GM23338 (cell line): ENCODE results near the gene TMEM62. TPM values are rescaled to one million over a fixed set of nuclear protein-coding genes. Genes with fewer than 3 reads are reported as not detected.

Experiments
- ATAC-seq: fragments of 200-7000 bp; cut with Tn5 transposase; 3 replicates; pipeline ENCODE4 v1.9.1; 2020
- DNase-seq: peaks from one replicate; pipeline ENCODE4 v3.0.0-alpha.2; 2015; ENCODE audit warnings: low spot score
- H2AFZ ChIP-seq: fragments of 200-600 bp; sonication (generic); 2 replicates; pipeline ENCODE4 v1.8.0; 2016; ENCODE audit warnings: antibody characterized with exemption, mild to moderate bottlenecking, moderate library complexity
- H3F3A ChIP-seq: fragments of 200-600 bp; sonication (generic); replicated peaks from 2 replicates; pipeline ENCODE4 v1.8.0; 2017; ENCODE audit warnings: antibody characterized with exemption, mixed run types, low read depth
- H3K27ac ChIP-seq: fragments of 200-600 bp; sonication (generic); 2 replicates; pipeline ENCODE4 v1.6.1; 2016; ENCODE audit warnings: low read depth
- H3K27me3 ChIP-seq: fragments of 200-600 bp; sonication (generic); 2 replicates; pipeline ENCODE4 v1.8.0; 2016; ENCODE audit warnings: mild to moderate bottlenecking, mixed run types, moderate library complexity; ENCODE audit not compliant: insufficient read depth
- H3K36me3 ChIP-seq: fragments of 200-600 bp; sonication (generic); 2 replicates; pipeline ENCODE4 v1.8.0; 2016; ENCODE audit warnings: mild to moderate bottlenecking; ENCODE audit not compliant: insufficient read depth
- H3K4me1 ChIP-seq: fragments of 200-600 bp; sonication (generic); 2 replicates; pipeline ENCODE4 v1.8.0; 2016; ENCODE audit warnings: mild to moderate bottlenecking, moderate library complexity; ENCODE audit not compliant: insufficient read depth
- H3K4me2 ChIP-seq: fragments of 200-600 bp; sonication (generic); 2 replicates; pipeline ENCODE4 v1.7.1; 2017; ENCODE audit warnings: mixed run types
- H3K4me3 ChIP-seq: fragments of 200-600 bp; sonication (generic); 2 replicates; pipeline ENCODE4 v1.6.1; 2016; ENCODE audit warnings: mixed run types
- H3K79me2 ChIP-seq: fragments of 200-600 bp; sonication (generic); replicated peaks from 2 replicates; pipeline ENCODE4 v1.8.0; 2017; ENCODE audit warnings: mild to moderate bottlenecking; ENCODE audit not compliant: insufficient read depth
- H3K9me2 ChIP-seq: fragments of 200-600 bp; sonication (generic); 2 replicates; pipeline ENCODE4 v1.8.0; 2017; ENCODE audit not compliant: insufficient read depth
- H4K20me1 ChIP-seq: fragments of 200-600 bp; sonication (generic); replicated peaks from 2 replicates; pipeline ENCODE4 v1.8.0; 2017; ENCODE audit warnings: mild to moderate bottlenecking; ENCODE audit not compliant: insufficient read depth
- H3K27ac Mint-ChIP-seq: 2 replicates; pipeline ENCODE4 v1.8.0; 2020; ENCODE audit warnings: inconsistent platforms, mild to moderate bottlenecking, moderate library complexity, mixed read lengths
- H3K27me3 Mint-ChIP-seq: 3 replicates; pipeline ENCODE4 v1.8.0; 2022; ENCODE audit warnings: low read depth, mild to moderate bottlenecking, moderate library complexity, mixed read lengths, inconsistent platforms; ENCODE audit not compliant: insufficient read depth, poor library complexity
- H3K36me3 Mint-ChIP-seq: 3 replicates; pipeline ENCODE4 v1.8.0; 2021; ENCODE audit warnings: low read depth, mild to moderate bottlenecking, inconsistent platforms, moderate library complexity, mixed read lengths
- H3K4me1 Mint-ChIP-seq: 3 replicates; pipeline ENCODE4 v1.8.0; 2020; ENCODE audit warnings: mild to moderate bottlenecking, inconsistent platforms, mixed read lengths
- H3K4me3 Mint-ChIP-seq: 3 replicates; pipeline ENCODE4 v1.8.0; 2021; ENCODE audit warnings: moderate library complexity, mild to moderate bottlenecking, inconsistent platforms, mixed read lengths
- H3K9me3 Mint-ChIP-seq: 3 replicates; pipeline ENCODE4 v1.8.0; 2020; ENCODE audit warnings: moderate library complexity, mild to moderate bottlenecking, inconsistent platforms, mixed read lengths
- CREB1 ChIP-seq: fragments of 250-450 bp; sonication (Bioruptor Pico); IDR thresholded peaks from 2 replicates; pipeline ENCODE4 v1.5.0; 2020; ENCODE audit warnings: low read depth, mild to moderate bottlenecking, moderate library complexity
- CTCF ChIP-seq, 2 experiments: fragments of 200-600 bp in 1 of 2; sonication (generic) in 1 of 2; conservative IDR thresholded peaks; 2 replicates each; pipeline versions ENCODE4 v1.5.1 to v1.6.1; 2016 to 2017; ENCODE audit warnings: antibody characterized with exemption in 2 of 2, low read depth in 2 of 2, mild to moderate bottlenecking in 2 of 2, moderate library complexity in 1 of 2
- EZH2 ChIP-seq: fragments of 200-600 bp; sonication (generic); IDR thresholded peaks from one replicate; pipeline ENCODE4 v1.8.0; 2017; ENCODE audit warnings: antibody characterized with exemption, mild to moderate bottlenecking, low read depth; ENCODE audit not compliant: unreplicated experiment
- EZH2phosphoT487 ChIP-seq: fragments of 200-600 bp; sonication (generic); IDR thresholded peaks from one replicate; pipeline ENCODE4 v1.8.1; 2018; ENCODE audit warnings: antibody characterized with exemption; ENCODE audit not compliant: unreplicated experiment
- JUNB ChIP-seq: IDR thresholded peaks from one replicate; pipeline ENCODE4 v1.6.1; 2016; ENCODE audit warnings: antibody characterized with exemption; ENCODE audit not compliant: unreplicated experiment
- NANOG ChIP-seq: IDR thresholded peaks from 2 replicates; pipeline ENCODE4 v1.6.1; 2016; ENCODE audit warnings: antibody characterized with exemption, borderline replicate concordance
- STAT1 ChIP-seq: IDR thresholded peaks from one replicate; pipeline ENCODE4 v1.6.1; 2016; ENCODE audit warnings: antibody characterized with exemption; ENCODE audit not compliant: unreplicated experiment
- ZNF114 ChIP-seq: fragments of 250-450 bp; sonication (Bioruptor Pico); IDR thresholded peaks from 2 replicates; pipeline ENCODE4 v1.5.0; 2020; ENCODE audit warnings: mild to moderate bottlenecking, moderate library complexity
- ZNF331 ChIP-seq: fragments of 250-450 bp; sonication (Bioruptor Pico); IDR thresholded peaks from 2 replicates; pipeline ENCODE4 v1.5.0; 2020; ENCODE audit warnings: low read depth, mild to moderate bottlenecking, moderate library complexity
- polyA plus RNA-seq: library from polyadenylated mRNA; unstranded; fragments of >200 nt; fragmentation: Nextera tagmentation; extraction: Ambion mirVana; gene quantifications from 2 replicates; pipeline ENCODE4 v1.2.1, GENCODE V29; 2016
- total RNA-seq: library from RNA; depleted of rRNA; stranded (reverse); fragments of >200 nt; shearing (Covaris generic); gene quantifications from 2 replicates; pipeline ENCODE4 v1.2.3, GENCODE V29; 2014
- TF ChIP-seq, protein P1 (sequence below): IDR thresholded peaks from 2 replicates; pipeline ENCODE4 v1.6.1; 2016; ENCODE audit warnings: antibody characterized with exemption
- TF ChIP-seq, protein P2 (sequence below): fragments of 250-450 bp; sonication (Bioruptor Pico); IDR thresholded peaks from 2 replicates; pipeline ENCODE4 v1.5.0; 2020; ENCODE audit warnings: mild to moderate bottlenecking, moderate library complexity
- TF ChIP-seq, protein P3 (sequence below): IDR thresholded peaks from one replicate; pipeline ENCODE4 v1.6.1; 2018; ENCODE audit warnings: antibody characterized with exemption; ENCODE audit not compliant: unreplicated experiment

The TMEM62 gene
- total and polyA plus RNA-seq, 2 experiments from 2014 or later, result 3.4 to 14.3 TPM

DNA sequence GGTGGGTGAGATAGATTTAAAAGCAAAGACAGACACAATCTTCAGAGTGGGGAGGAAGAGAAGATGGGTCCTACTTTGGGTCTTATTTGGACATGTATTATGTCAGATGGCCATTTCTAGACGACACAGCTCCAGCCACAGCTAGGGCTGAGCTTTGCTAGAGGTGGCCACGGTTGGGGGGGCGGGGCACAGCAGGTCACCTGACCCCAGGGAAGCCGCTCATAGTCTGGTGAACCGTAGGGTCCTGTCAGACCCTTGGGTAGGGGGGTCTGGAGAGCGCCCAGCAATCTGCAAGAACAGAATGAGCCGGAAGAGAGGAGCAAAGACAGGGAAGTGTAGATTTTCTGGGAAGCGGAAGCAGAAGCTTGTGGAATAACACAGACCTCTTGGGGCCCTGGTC is 80.8 kb downstream of the TMEM62 start:
- TF ChIP-seq, protein P1, sequence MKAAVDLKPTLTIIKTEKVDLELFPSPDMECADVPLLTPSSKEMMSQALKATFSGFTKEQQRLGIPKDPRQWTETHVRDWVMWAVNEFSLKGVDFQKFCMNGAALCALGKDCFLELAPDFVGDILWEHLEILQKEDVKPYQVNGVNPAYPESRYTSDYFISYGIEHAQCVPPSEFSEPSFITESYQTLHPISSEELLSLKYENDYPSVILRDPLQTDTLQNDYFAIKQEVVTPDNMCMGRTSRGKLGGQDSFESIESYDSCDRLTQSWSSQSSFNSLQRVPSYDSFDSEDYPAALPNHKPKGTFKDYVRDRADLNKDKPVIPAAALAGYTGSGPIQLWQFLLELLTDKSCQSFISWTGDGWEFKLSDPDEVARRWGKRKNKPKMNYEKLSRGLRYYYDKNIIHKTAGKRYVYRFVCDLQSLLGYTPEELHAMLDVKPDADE, result no peak
- TF ChIP-seq CTCF (conservative IDR thresholded peaks at IDR 0.05; ENCODE audit: low read depth in 2 of 2) (no peak), NANOG (no peak), EZH2phosphoT487 (no peak), ZNF331 (no peak), EZH2 (no peak), CREB1 (no peak), ZNF114 (no peak), JUNB (no peak), STAT1 (no peak)
- TF ChIP-seq, protein P2, sequence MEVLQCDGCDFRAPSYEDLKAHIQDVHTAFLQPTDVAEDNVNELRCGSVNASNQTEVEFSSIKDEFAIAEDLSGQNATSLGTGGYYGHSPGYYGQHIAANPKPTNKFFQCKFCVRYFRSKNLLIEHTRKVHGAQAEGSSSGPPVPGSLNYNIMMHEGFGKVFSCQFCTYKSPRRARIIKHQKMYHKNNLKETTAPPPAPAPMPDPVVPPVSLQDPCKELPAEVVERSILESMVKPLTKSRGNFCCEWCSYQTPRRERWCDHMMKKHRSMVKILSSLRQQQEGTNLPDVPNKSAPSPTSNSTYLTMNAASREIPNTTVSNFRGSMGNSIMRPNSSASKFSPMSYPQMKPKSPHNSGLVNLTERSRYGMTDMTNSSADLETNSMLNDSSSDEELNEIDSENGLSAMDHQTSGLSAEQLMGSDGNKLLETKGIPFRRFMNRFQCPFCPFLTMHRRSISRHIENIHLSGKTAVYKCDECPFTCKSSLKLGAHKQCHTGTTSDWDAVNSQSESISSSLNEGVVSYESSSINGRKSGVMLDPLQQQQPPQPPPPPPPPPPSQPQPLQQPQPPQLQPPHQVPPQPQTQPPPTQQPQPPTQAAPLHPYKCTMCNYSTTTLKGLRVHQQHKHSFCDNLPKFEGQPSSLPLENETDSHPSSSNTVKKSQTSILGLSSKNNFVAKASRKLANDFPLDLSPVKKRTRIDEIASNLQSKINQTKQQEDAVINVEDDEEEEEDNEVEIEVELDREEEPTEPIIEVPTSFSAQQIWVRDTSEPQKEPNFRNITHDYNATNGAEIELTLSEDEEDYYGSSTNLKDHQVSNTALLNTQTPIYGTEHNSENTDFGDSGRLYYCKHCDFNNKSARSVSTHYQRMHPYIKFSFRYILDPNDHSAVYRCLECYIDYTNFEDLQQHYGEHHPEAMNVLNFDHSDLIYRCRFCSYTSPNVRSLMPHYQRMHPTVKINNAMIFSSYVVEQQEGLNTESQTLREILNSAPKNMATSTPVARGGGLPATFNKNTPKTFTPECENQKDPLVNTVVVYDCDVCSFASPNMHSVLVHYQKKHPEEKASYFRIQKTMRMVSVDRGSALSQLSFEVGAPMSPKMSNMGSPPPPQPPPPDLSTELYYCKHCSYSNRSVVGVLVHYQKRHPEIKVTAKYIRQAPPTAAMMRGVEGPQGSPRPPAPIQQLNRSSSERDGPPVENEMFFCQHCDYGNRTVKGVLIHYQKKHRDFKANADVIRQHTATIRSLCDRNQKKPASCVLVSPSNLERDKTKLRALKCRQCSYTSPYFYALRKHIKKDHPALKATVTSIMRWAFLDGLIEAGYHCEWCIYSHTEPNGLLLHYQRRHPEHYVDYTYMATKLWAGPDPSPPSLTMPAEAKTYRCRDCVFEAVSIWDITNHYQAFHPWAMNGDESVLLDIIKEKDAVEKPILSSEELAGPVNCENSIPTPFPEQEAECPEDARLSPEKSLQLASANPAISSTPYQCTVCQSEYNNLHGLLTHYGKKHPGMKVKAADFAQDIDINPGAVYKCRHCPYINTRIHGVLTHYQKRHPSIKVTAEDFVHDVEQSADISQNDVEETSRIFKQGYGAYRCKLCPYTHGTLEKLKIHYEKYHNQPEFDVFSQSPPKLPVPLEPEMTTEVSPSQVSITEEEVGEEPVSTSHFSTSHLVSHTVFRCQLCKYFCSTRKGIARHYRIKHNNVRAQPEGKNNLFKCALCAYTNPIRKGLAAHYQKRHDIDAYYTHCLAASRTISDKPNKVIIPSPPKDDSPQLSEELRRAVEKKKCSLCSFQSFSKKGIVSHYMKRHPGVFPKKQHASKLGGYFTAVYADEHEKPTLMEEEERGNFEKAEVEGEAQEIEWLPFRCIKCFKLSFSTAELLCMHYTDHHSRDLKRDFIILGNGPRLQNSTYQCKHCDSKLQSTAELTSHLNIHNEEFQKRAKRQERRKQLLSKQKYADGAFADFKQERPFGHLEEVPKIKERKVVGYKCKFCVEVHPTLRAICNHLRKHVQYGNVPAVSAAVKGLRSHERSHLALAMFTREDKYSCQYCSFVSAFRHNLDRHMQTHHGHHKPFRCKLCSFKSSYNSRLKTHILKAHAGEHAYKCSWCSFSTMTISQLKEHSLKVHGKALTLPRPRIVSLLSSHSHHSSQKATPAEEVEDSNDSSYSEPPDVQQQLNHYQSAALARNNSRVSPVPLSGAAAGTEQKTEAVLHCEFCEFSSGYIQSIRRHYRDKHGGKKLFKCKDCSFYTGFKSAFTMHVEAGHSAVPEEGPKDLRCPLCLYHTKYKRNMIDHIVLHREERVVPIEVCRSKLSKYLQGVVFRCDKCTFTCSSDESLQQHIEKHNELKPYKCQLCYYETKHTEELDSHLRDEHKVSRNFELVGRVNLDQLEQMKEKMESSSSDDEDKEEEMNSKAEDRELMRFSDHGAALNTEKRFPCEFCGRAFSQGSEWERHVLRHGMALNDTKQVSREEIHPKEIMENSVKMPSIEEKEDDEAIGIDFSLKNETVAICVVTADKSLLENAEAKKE (CRISPR knock-in tag), result no peak
- TF ChIP-seq, protein P3, sequence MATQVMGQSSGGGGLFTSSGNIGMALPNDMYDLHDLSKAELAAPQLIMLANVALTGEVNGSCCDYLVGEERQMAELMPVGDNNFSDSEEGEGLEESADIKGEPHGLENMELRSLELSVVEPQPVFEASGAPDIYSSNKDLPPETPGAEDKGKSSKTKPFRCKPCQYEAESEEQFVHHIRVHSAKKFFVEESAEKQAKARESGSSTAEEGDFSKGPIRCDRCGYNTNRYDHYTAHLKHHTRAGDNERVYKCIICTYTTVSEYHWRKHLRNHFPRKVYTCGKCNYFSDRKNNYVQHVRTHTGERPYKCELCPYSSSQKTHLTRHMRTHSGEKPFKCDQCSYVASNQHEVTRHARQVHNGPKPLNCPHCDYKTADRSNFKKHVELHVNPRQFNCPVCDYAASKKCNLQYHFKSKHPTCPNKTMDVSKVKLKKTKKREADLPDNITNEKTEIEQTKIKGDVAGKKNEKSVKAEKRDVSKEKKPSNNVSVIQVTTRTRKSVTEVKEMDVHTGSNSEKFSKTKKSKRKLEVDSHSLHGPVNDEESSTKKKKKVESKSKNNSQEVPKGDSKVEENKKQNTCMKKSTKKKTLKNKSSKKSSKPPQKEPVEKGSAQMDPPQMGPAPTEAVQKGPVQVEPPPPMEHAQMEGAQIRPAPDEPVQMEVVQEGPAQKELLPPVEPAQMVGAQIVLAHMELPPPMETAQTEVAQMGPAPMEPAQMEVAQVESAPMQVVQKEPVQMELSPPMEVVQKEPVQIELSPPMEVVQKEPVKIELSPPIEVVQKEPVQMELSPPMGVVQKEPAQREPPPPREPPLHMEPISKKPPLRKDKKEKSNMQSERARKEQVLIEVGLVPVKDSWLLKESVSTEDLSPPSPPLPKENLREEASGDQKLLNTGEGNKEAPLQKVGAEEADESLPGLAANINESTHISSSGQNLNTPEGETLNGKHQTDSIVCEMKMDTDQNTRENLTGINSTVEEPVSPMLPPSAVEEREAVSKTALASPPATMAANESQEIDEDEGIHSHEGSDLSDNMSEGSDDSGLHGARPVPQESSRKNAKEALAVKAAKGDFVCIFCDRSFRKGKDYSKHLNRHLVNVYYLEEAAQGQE, result no peak
- no peak overlapping the region; the same call in 1 of the 2 replicates for H3K27ac Mint-ChIP-seq

More for the DNA sequence above, 80.8 kb downstream of the TMEM62 start:
- Histone ChIP-seq H3K4me3 (no peak overlapping the region), H3K27ac (no peak overlapping the region), H3K79me2 (no peaks in the 10 kb centered on the region), H4K20me1 (no peaks in the 10 kb centered on the region), H3K36me3 (no peaks in the 10 kb centered on the region), H3F3A (no peaks in the 10 kb centered on the region), H3K4me2 (no peak overlapping the region), H3K9me2 (no peaks in the 10 kb centered on the region), H3K4me1 (no peaks in the 10 kb centered on the region), H2AFZ (peak overlapping the region; percentile 96; the same call in 1 of the 2 replicates), H3K27me3 (no peaks in the 10 kb centered on the region)
- DNase-seq (no peak), ATAC-seq (peak; percentile 25; the same call in 2 of the 3 replicates)
- Mint-ChIP-seq H3K27me3 (peaks cover 6% of the 10 kb centered on the region), H3K36me3 (no peaks in the 10 kb centered on the region), H3K9me3 (no peaks in the 10 kb centered on the region), H3K4me3 (no peak overlapping the region), H3K4me1 (peaks cover 13% of the 10 kb centered on the region)
